SH-SY5Y (cell line): Measurements from ENCODE around the gene TRMT2A.

Source experiments
- GATA2 ChIP-seq: IDR thresholded peaks from 2 replicates; pipeline ENCODE4 v1.6.1; 2011; ENCODE audit warnings: mild to moderate bottlenecking, low read depth, low read length
- GATA3 ChIP-seq: IDR thresholded peaks from 2 replicates; pipeline ENCODE4 v1.6.1; 2011; ENCODE audit warnings: low read depth, mild to moderate bottlenecking, low read length, moderate library complexity

DNA sequence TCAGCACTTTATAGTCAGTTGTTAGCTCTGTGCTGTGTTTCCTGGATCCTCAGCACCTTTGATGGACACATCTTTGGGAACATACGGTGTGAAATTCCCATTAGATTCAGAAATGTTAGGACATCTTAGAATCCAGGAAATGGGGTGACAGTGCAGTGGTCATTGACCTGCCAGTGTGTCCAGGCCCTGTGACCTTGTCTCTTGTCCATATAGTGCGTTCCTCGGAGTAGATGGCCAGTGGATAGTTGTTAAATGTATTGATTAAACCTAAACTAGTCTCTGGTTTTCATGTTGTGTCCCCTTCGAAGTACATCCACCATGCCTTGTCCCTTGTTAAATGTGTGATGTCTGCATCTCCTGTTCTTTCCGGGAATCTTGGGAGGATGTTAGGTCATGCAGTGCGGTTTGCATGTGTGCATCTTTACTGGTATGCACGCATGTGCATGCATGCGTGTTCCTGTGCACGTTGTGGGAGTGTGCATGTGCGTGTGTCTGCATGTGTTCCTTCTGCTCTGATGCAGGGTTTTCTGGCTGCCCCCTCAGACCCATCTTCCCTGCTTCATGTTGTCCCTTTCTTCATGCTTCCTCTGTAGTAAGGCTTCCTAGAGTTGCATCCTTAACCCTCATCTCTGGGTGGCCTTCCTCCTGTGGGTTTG, 33.0 kb downstream of the TRMT2A start:
- TF ChIP-seq GATA2 (no peak), GATA3 (no peak)
